SIG-M5 treated with dmso at 0.1 percent for 504 hours (cell line): Measurements from ENCODE around the gene AKT3.
"Not testable (repeated sequence)": the region's sequence is repeated elsewhere in the genome, so short reads cannot be mapped to it uniquely, and the experiment has no call there.

ENCODE experiments used
- DNase-seq: peaks from one replicate; lab custom pipeline; 2025; ENCODE audit not compliant: unreplicated experiment; lab: John Stamatoyannopoulos, UW

Gene AKT3

GRCh38 chr1:243842978-243843511, 7.0 kb downstream of the AKT3 start:
- peak; percentile 89 for DNase-seq

GRCh38 chr1:243842161-243842560, 7.9 kb downstream of the AKT3 start:
- no peak for DNase-seq

GRCh38 chr1:243841507-243841906, 8.5 kb downstream of the AKT3 start:
- no peak for DNase-seq

GRCh38 chr1:243837907-243838535, 12.0 kb downstream of the AKT3 start:
- DNase-seq, result no peak

GRCh38 chr1:243834130-243834529, 15.9 kb downstream of the AKT3 start:
- no peak for DNase-seq

- DNase-seq, result no peak
Measured at GRCh38 chr1:243831463-243831862, 18.6 kb downstream of the AKT3 start.

- DNase-seq, result no peak
Measured at GRCh38 chr1:243827206-243827605, 22.8 kb downstream of the AKT3 start.

- not testable (repeated sequence) for DNase-seq
Measured at GRCh38 chr1:243824907-243825306, 25.1 kb downstream of the AKT3 start.

GRCh38 chr1:243821177-243821680, 28.8 kb downstream of the AKT3 start:
- no peak for DNase-seq

- DNase-seq, result no peak
Measured at GRCh38 chr1:243819438-243819839, 30.6 kb downstream of the AKT3 start.

GRCh38 chr1:243818978-243819377, 31.1 kb downstream of the AKT3 start:
- no peak for DNase-seq

- DNase-seq, result no peak
Measured at GRCh38 chr1:243814718-243815117, 35.3 kb downstream of the AKT3 start.

- DNase-seq, result not testable (repeated sequence)
Measured at GRCh38 chr1:243807346-243807745, 42.7 kb downstream of the AKT3 start.

GRCh38 chr1:243806310-243806709, 43.7 kb downstream of the AKT3 start:
- no peak for DNase-seq

GRCh38 chr1:243802736-243803135, 47.3 kb downstream of the AKT3 start:
- no peak for DNase-seq

GRCh38 chr1:243801378-243801777, 48.7 kb downstream of the AKT3 start:
- no peak for DNase-seq

GRCh38 chr1:243799908-243800307, 50.1 kb downstream of the AKT3 start:
- DNase-seq, result peak; percentile 10

GRCh38 chr1:243798726-243799125, 51.3 kb downstream of the AKT3 start:
- DNase-seq, result no peak

- DNase-seq, result no peak
Measured at GRCh38 chr1:243796016-243796415, 54.0 kb downstream of the AKT3 start.

GRCh38 chr1:243793298-243793697, 56.7 kb downstream of the AKT3 start:
- DNase-seq, result no peak

GRCh38 chr1:243792891-243793290, 57.2 kb downstream of the AKT3 start:
- DNase-seq, result no peak

- no peak for DNase-seq
Measured at GRCh38 chr1:243792401-243792800, 57.6 kb downstream of the AKT3 start.
